ENCODE results near the gene RUNX2. TPM values are rescaled to one million over a fixed set of nuclear protein-coding genes. Genes with fewer than 3 reads are reported as not detected.

RUNX2 gene
- total and polyA plus RNA-seq, 2 donors (not counting 1 experiment from before 2014, with no cell fraction given), result 1.3 to 2.4 TPM

DNA sequence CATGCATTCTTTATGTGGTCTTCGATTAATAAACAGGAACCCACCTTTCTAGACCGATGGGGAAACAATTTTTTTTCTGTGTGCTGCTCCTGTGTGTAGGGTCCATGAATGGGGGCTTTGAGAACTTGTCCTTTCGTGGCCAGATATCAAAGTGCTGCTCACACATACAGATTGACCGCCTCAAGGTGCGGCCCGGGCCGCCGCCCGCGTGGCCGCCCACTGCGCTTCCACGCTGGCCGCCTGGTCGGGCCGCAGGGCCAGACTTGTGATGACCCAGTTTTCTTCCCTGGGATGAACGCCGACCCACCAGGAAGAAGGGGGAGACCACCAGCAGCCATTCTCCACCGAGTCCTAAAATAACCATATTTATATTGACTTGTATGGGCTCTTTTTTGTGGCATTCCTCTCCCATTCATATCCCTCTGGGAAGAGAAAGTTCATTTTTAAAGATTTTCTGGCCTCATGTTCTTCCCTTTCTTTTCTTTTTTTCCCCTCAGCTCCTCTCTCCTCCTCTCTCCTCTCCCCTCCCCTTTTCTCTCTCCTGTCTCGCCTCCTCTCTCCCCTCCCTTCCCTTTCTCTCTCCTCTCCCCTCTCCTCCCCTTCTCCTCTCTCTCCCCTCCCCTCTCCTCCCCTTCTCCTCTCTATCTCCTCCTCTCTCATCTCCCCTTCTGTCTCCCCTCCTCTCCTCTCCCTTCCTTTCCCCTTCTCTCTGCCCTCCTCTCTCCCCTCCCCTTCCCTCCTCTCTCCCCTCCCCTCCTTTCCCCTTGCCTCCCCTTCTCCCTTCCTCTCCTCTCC lies 314.4 kb downstream of the RUNX2 start:
- Histone ChIP-seq H2AFZ (ENCODE audit: insufficient read depth, low read depth, low read length, poor library complexity, severe bottlenecking) (no peak overlapping the region), H3K4me2 (replicated peaks; ENCODE audit: low read depth, low read length, poor library complexity, severe bottlenecking) (no peak overlapping the region), H3K27me3 (replicated peaks in 1 of 4; ENCODE audit: control extremely low read depth in 1 of 4, control insufficient read depth in 3 of 4, insufficient read depth in 4 of 4, low read length in 3 of 4) (peaks cover 0 to 4% (median 2%) of the 10 kb centered on the region in 4 experiments), H3K9ac (ENCODE audit: low read length) (no peak overlapping the region), H4K20me1 (ENCODE audit: control insufficient read depth, insufficient read depth, low read length, poor library complexity, severe bottlenecking) (no peaks in the 10 kb centered on the region), H3K36me3 (replicated peaks in 1 of 2; ENCODE audit: control extremely low read depth in 1 of 2, control insufficient read depth in 1 of 2, extremely low read depth in 1 of 2, insufficient read depth in 2 of 2, low read length in 1 of 2) (no peaks in the 10 kb centered on the region), H3K27ac (ENCODE audit: low read length in 2 of 2) (no peak overlapping the region), H3K79me2 (ENCODE audit: control insufficient read depth, insufficient read depth, low read length) (no peaks in the 10 kb centered on the region), H3K4me3 (ENCODE audit: control extremely low read depth in 1 of 5, extremely low read depth in 1 of 5, insufficient read depth in 1 of 5, low read depth in 2 of 5, low read length in 4 of 5) (no peak overlapping the region), H3K9me3 (ENCODE audit: control extremely low read depth in 1 of 3, control insufficient read depth in 2 of 3, insufficient read depth in 1 of 3, low read length in 2 of 3) (peaks cover 0 to 3% (median 0%) of the 10 kb centered on the region in 3 donors), H3K4me1 (ENCODE audit: control insufficient read depth in 2 of 2, insufficient read depth in 2 of 2, low read length in 2 of 2) (peaks cover 3 to 7% of the 10 kb centered on the region in 2 donors)
- 95% methylated on average over 7 of the region's 20 CpGs for WGBS (ENCODE audit: insufficient coverage)
- CTCF ChIA-PET, result no interaction called here
- intact Hi-C loops (cut with micrococcal nuclease), result no loop called here
- ATAC-seq (ENCODE audit: low read depth), result no peak
- no peak overlapping the region for H3K4me3 Mint-ChIP-seq
- peaks cover 10% of the 10 kb centered on the region for H3K4me1 Mint-ChIP-seq
- POLR2A ChIA-PET, result no interaction called here
- no peak for DNase-seq
- no peak overlapping the region for H3K27ac Mint-ChIP-seq
- H3K9me3 Mint-ChIP-seq (ENCODE audit: insufficient read depth), result no peaks in the 10 kb centered on the region
- no peak for TF ChIP-seq EZH2 (IDR thresholded peaks at IDR 0.05; ENCODE audit: borderline replicate concordance, insufficient read depth, low read depth, low read length, poor library complexity, severe bottlenecking)
- TF ChIP-seq, protein P1, sequence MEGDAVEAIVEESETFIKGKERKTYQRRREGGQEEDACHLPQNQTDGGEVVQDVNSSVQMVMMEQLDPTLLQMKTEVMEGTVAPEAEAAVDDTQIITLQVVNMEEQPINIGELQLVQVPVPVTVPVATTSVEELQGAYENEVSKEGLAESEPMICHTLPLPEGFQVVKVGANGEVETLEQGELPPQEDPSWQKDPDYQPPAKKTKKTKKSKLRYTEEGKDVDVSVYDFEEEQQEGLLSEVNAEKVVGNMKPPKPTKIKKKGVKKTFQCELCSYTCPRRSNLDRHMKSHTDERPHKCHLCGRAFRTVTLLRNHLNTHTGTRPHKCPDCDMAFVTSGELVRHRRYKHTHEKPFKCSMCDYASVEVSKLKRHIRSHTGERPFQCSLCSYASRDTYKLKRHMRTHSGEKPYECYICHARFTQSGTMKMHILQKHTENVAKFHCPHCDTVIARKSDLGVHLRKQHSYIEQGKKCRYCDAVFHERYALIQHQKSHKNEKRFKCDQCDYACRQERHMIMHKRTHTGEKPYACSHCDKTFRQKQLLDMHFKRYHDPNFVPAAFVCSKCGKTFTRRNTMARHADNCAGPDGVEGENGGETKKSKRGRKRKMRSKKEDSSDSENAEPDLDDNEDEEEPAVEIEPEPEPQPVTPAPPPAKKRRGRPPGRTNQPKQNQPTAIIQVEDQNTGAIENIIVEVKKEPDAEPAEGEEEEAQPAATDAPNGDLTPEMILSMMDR (IDR thresholded peaks at IDR 0.05), result no peak
- H3K27me3 Mint-ChIP-seq, result no peaks in the 10 kb centered on the region

DNA sequence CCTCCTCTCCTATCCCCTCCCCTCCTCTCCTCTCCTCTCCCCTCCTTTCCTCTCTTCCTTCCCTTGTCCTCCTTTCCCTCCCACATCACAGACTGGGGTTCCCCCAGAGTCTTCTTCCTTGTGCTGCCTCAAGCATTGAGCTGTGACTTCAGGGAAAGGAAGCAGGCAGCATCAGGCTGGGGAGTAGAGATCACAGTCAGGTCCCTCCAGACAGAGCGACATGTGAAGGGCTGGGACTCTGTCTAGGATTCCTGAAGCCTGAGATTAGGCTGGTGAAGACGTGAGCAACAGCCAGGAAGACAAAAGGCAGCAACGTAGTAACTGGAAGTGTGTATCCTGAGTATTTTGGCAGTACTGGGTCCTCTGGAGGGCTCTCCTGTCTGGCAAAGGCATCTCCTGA lies 315.0 kb downstream of the RUNX2 start:
- Histone ChIP-seq H3K4me1 (ENCODE audit: control insufficient read depth in 2 of 2, insufficient read depth in 2 of 2, low read length in 2 of 2) (peaks cover 7 to 8% of the 10 kb centered on the region in 2 donors), H3K9me3 (ENCODE audit: control extremely low read depth in 1 of 3, control insufficient read depth in 2 of 3, insufficient read depth in 1 of 3, low read length in 2 of 3) (peaks cover 0 to 3% (median 0%) of the 10 kb centered on the region in 3 donors), H3K4me3 (ENCODE audit: control extremely low read depth in 1 of 5, extremely low read depth in 1 of 5, insufficient read depth in 1 of 5, low read depth in 2 of 5, low read length in 4 of 5) (no peak overlapping the region), H3K27me3 (replicated peaks in 1 of 4; ENCODE audit: control extremely low read depth in 1 of 4, control insufficient read depth in 3 of 4, insufficient read depth in 4 of 4, low read length in 3 of 4) (peaks cover 0 to 4% (median 2%) of the 10 kb centered on the region in 4 experiments), H4K20me1 (ENCODE audit: control insufficient read depth, insufficient read depth, low read length, poor library complexity, severe bottlenecking) (no peaks in the 10 kb centered on the region), H2AFZ (ENCODE audit: insufficient read depth, low read depth, low read length, poor library complexity, severe bottlenecking) (no peak overlapping the region), H3K27ac (ENCODE audit: low read length in 2 of 2) (no peak overlapping the region), H3K36me3 (replicated peaks in 1 of 2; ENCODE audit: control extremely low read depth in 1 of 2, control insufficient read depth in 1 of 2, extremely low read depth in 1 of 2, insufficient read depth in 2 of 2, low read length in 1 of 2) (no peaks in the 10 kb centered on the region), H3K79me2 (ENCODE audit: control insufficient read depth, insufficient read depth, low read length) (no peaks in the 10 kb centered on the region), H3K9ac (ENCODE audit: low read length) (no peak overlapping the region), H3K4me2 (replicated peaks; ENCODE audit: low read depth, low read length, poor library complexity, severe bottlenecking) (no peak overlapping the region)
- WGBS (ENCODE audit: insufficient coverage), result 95% methylated on average over 3 of the region's 3 CpGs
- no peaks in the 10 kb centered on the region for H3K9me3 Mint-ChIP-seq (ENCODE audit: insufficient read depth)
- H3K27ac Mint-ChIP-seq, result no peak overlapping the region
- ChIA-PET POLR2A (no interaction called here), CTCF (no interaction called here)
- DNase-seq (no peak), ATAC-seq (ENCODE audit: low read depth) (no peak)
- TF ChIP-seq EZH2 (IDR thresholded peaks at IDR 0.05; ENCODE audit: borderline replicate concordance, insufficient read depth, low read depth, low read length, poor library complexity, severe bottlenecking), result no peak
- TF ChIP-seq, protein P1 (IDR thresholded peaks at IDR 0.05), result no peak
- H3K4me3 Mint-ChIP-seq, result no peak overlapping the region
- intact Hi-C loops (cut with micrococcal nuclease), result no loop called here
- H3K4me1 Mint-ChIP-seq, result peaks cover 14% of the 10 kb centered on the region
- H3K27me3 Mint-ChIP-seq, result no peaks in the 10 kb centered on the region
